NCI-H1417 (cell line): ENCODE measurements around the gene RPL38.

Experiments used
- DNase-seq, 3 experiments: peaks; one replicate each; lab custom pipeline; 2025; lab: John Stamatoyannopoulos, UW

Gene RPL38

DNA sequence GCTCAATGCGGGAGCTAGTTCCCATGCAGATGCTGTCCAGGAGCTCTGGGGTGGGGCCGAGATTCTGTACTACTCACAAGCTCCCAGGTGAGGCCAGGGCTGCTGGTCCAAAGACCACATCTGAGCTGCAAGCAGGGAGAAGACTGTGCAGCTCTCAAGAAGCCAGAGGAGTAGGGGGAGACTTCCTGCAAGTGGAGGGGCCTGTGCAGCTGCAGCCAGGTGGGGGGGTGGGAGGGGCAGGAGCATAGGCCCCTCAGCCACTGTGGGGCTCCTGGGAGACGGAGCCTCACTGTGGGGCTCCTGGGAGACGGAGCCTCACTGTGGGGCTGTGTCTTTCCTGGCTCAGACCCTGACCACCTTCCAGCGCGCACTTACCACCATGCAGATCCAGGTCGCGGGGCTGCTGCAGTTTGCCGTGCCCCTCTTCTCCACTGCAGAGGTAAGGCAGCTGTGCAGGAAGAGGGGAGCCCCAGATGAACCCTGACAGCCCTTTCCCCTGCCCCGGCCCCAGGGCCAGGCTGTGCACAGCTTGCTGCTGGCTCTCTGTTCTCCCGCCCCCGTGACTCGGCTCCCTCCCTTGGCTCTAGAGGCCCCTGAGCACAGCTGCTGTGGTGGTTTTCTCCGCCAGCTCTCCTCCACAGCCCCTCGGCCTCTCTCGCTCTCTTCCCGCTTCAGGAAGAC, 46.3 kb downstream of the RPL38 start:
- DNase-seq: no peak

DNA sequence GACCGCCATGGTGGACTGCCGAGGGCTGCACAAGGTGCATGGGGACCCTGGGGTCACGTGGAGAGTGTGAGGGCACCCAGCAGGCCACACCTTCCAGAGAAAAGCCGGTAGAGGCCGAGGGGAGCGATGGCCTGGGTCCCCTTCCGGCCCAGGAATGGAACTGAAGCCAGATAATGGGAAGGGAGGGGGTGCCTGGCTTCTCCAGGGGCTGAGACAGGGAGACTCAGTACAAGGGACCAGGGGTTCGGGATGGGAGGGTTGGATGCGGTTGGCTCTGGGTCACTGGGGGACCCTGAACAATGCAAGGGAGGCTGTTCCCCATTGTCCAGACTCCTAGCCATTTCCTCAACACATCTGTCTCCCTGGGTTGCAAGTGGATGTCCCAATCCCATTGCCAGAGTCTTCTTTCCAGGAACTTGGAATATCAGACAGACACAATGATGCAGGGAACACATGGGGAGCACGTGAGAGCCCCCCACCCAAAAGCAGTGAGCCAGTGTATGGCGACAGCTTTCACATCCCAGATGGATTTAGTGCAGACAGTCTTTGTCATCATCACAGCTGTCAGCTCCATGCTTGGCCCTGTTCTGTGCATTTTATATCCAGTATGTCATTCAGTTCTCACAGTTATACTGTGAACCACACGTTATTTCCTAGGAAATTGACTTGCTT, 47.0 kb downstream of the RPL38 start:
- DNase-seq: no peak

DNA sequence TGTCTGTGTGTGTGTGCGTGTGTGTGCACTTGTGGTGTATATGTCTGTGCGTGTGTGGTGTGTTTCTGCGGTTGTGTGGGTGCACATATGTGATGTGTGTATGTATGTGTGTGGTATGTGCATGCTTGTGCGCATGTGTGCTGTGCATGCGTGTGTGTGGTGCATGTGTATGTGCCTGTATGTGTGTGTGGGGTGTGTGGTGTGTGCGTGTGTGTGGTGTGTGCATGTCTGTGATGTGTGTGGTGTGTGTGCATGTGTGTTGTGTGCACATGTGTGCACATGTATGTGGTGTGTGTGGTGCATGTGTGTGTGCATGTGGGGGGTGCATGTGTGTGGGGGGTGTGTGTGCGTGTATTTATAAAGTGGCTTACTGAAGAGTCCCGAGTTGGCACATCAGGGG, 47.6 kb downstream of the RPL38 start:
- no peak for DNase-seq

DNA sequence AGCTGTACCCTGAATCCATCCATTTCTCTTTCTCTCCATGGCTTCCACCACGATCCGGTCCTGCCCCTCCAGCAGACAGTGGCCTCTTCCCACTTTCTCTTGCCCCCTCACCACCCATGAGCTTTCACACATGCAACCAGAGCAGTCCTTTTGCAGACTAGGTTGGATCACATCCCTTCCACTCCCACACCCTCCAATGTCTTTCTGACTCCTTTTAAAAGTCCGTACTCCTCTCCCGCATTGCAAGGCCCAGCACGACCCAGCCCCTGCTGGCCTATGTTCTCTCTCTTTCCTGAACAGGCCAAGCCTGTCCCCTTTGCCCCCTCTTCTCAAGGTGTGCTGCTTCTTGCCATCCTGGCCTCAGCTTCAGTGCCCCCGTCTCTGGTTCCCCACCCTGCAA, 48.1 kb downstream of the RPL38 start:
- DNase-seq: no peak

DNA sequence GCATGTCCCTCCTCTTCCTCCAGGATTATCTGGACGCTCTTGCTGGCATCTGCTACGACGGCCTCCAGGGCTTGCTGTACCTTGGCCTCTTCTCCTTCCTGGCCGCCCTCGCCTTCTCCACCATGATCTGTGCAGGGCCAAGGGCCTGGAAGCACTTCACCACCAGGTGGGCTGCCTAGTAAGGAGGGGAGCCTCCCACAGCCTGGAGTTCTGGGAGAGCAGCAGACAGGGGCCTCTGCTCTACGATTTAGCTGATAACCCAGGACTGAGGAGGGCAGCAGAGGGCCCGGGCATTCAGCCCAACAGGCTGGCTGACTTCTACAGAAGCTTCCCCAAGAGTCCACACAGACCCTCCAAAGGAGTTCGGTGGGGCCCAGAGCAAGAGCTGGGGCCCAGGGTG, 48.7 kb downstream of the RPL38 start:
- no peak for DNase-seq

DNA sequence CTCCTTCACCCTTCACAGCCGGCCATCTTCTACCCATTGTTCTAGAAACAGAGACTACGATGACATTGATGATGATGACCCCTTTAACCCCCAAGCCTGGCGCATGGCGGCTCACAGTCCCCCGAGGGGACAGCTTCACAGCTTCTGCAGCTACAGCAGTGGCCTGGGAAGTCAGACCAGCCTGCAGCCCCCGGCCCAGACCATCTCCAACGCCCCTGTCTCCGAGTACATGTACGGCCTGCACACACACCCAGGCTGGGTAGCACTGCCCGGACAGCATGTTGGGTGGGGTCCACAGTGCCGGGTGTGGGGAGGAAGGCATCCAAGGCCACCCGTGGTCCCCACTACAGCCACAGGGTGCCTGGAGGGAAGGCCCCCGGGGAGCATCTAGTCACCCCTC, 49.6 kb downstream of the RPL38 start:
- no peak for DNase-seq

DNA sequence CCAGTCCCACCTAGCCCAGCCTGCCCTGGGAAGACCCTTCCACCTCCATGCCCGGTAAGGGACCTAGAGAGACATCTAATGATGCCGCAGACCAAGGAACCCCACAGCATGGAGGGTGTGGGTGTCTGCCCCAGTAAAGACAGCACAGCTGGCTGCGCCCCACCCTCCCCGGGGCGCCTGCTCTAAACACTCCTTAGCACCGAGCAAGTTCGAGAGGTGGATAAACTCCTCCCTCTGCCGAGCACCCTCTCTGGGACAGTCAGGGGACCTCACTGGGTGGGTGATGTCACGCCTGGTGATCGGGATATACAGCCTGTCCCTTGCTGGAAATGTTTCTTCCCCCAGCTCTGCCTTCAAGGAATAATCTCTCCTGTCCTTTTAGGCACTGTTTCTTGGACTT, 53.8 kb downstream of the RPL38 start:
- no peak for DNase-seq

DNA sequence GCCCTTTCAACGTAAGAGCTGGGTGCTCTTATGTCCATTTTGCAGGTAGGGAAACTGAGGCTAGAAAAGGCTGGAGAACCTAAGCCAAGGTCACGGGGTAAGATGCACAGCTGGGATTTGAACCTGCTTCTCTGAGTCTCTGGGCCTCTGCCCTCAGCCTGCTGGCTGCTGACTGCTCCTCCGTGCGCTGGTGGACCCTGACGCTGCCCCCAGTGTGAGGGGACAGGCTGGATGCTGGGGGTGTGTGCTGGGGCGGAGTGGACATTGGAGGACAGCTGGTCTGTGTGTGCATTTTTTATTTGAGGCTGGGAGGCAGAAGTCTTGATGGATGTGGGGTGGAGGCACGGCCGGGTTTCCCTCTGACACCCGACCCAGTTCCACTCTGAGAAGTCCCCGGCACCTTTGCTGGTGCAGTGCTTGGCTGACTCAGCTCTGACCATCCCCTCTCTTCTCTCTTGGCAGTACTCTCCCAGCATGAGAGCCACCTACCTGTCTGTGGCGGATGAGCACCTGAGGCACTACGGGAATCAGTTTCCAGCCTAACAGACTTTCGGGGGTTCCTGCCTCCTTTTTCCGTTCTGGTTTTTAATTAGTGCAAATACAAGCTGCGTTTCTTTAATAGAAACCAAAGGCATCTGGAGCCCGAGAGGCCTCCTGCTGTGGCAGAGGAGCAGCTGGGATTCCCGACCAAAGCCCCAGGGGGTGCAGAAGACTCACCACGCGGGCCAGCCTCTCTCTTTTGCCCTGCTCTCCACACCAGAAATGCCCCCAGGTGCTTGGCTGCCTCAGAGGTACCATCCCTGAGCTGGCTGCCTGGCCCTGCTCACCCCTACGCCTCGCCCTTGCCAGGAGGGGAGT, 56.4 kb downstream of the RPL38 start:
- peak in 2 of 3 experiments; percentile 55 to 58 for DNase-seq
